ENCODE measurements around the gene CA5A.
"Not testable (repeated sequence)": the region's sequence is repeated elsewhere in the genome, so short reads cannot be mapped to it uniquely, and the experiment has no call there.

Gene CA5A

GRCh38 chr16:87887931-87888330, 48.4 kb downstream of the CA5A start:
- DNase-seq = not testable (repeated sequence)

GRCh38 chr16:87885371-87885967, 50.9 kb downstream of the CA5A start:
- DNase-seq = not testable (repeated sequence)

GRCh38 chr16:87882436-87883019, 53.8 kb downstream of the CA5A start:
- DNase-seq = no peak

- DNase-seq = no peak
Measured at GRCh38 chr16:87881324-87882200, 54.8 kb downstream of the CA5A start.

GRCh38 chr16:87880117-87880696, 56.1 kb downstream of the CA5A start:
- DNase-seq = no peak

GRCh38 chr16:87879411-87880013, 56.8 kb downstream of the CA5A start:
- DNase-seq = not testable (repeated sequence)

GRCh38 chr16:87878704-87879103, 57.6 kb downstream of the CA5A start:
- no peak for DNase-seq

GRCh38 chr16:87877942-87878507, 58.3 kb downstream of the CA5A start:
- DNase-seq = peak; percentile 67

GRCh38 chr16:87874639-87875427, 61.5 kb downstream of the CA5A start:
- peak; percentile 89 for DNase-seq

GRCh38 chr16:87870418-87871291, 65.7 kb downstream of the CA5A start:
- not testable (repeated sequence) for DNase-seq

GRCh38 chr16:87869879-87870417, 66.4 kb downstream of the CA5A start:
- not testable (repeated sequence) for DNase-seq

- peak; percentile 92 for DNase-seq
Measured at GRCh38 chr16:87869061-87869878, 67.1 kb downstream of the CA5A start, which contains the start of gene SLC7A5. SLC7A5 (minus strand) TSS chr16:87869507; CDS start chr16:87869422, 85 bp downstream.

GRCh38 chr16:87868254-87869029, 67.9 kb downstream of the CA5A start:
- DNase-seq = peak; percentile 83

GRCh38 chr16:87865902-87866555, 70.3 kb downstream of the CA5A start:
- DNase-seq = peak; percentile 60

GRCh38 chr16:87864331-87864989, 71.9 kb downstream of the CA5A start:
- no peak for DNase-seq

GRCh38 chr16:87863327-87863635, 73.0 kb downstream of the CA5A start:
- not testable (repeated sequence) for DNase-seq

- DNase-seq = not testable (repeated sequence)
Measured at GRCh38 chr16:87862597-87863326, 73.6 kb downstream of the CA5A start.

Measured in activated CD4-positive, alpha-beta T cell treated with anti-CD3 and anti-CD28 coated beads for 48 hours (primary cell).